Uterus (tissue), 4 donors: ENCODE measurements around the gene STRA6. TPM values are rescaled to one million over a fixed set of nuclear protein-coding genes. Genes with fewer than 3 reads are reported as not detected.

Source experiments
- DNase-seq, 2 donors: peaks; one replicate each; pipeline ENCODE4 v3.0.0-alpha.2; 2019 to 2020
- H3K27ac ChIP-seq, 2 donors: fragments of 200-600 bp; sonication (generic); 1 replicate in 1 of 2; 2 replicates in 1 of 2; pipeline ENCODE4 v1.5.1; 2016 to 2018
- H3K27me3 ChIP-seq, 2 donors: fragments of 200-600 bp; sonication (generic); one replicate each; pipeline ENCODE4 v1.5.1; 2018 to 2019; ENCODE audit warnings: control low read depth in 1 of 2
- H3K36me3 ChIP-seq, 2 donors: fragments of 200-600 bp; sonication (generic); one replicate each; pipeline ENCODE4 v1.5.1; 2019; ENCODE audit warnings: control low read depth in 1 of 2
- H3K4me1 ChIP-seq, 2 donors: fragments of 200-600 bp; sonication (generic); one replicate each; pipeline ENCODE4 v1.5.1; 2018 to 2019; ENCODE audit warnings: control low read depth in 1 of 2
- H3K4me3 ChIP-seq, 2 donors: fragments of 200-600 bp; sonication (generic); 1 replicate in 1 of 2; 2 replicates in 1 of 2; pipeline ENCODE4 v1.5.1; 2018 to 2019; ENCODE audit warnings: mild to moderate bottlenecking in 1 of 2
- H3K9me3 ChIP-seq, 2 donors: fragments of 200-600 bp; sonication (generic); one replicate each; pipeline ENCODE4 v1.5.1; 2019; ENCODE audit warnings: control low read depth in 1 of 2
- POLR2A ChIP-seq, 2 donors: fragments of 450-650 bp; IDR thresholded peaks; one replicate each; pipeline ENCODE4 v1.6.1; 2016; ENCODE audit warnings: antibody characterized with exemption in 2 of 2, mild to moderate bottlenecking in 1 of 2, moderate library complexity in 1 of 2
- intact Hi-C: fragments of 100-400 bp; cut with DNase I; formaldehyde crosslinking; loops from one replicate; pipeline ENCODE4 v1.15.1; 2023; ENCODE audit warnings: low total_unique reads
- total RNA-seq, 4 donors: library from RNA; depleted of rRNA in 3 of 4; stranded (reverse); fragments of >200 nt in 3 of 4; gene quantifications; one replicate each; pipeline versions ENCODE4 v1.1.0 to v1.2.4, GENCODE V29; 2014 to 2023
- TF ChIP-seq, protein P1 (sequence below), 4 experiments: fragments of 200-600 bp in 2 of 4; fragments of 450-650 bp in 2 of 4; sonication (generic) in 2 of 4; IDR thresholded peaks; one replicate each; pipeline ENCODE4 v1.5.1; 2016 to 2019; ENCODE audit warnings: antibody characterized with exemption in 4 of 4, mild to moderate bottlenecking in 2 of 4, moderate library complexity in 1 of 4
- donor health status: DM: yes; HTN: yes; CAD: no.

STRA6 gene
- total RNA-seq, 4 donors from 2014 or later = 0.26 to 62.6 (median 11.6) TPM; not detected in 1

DNA sequence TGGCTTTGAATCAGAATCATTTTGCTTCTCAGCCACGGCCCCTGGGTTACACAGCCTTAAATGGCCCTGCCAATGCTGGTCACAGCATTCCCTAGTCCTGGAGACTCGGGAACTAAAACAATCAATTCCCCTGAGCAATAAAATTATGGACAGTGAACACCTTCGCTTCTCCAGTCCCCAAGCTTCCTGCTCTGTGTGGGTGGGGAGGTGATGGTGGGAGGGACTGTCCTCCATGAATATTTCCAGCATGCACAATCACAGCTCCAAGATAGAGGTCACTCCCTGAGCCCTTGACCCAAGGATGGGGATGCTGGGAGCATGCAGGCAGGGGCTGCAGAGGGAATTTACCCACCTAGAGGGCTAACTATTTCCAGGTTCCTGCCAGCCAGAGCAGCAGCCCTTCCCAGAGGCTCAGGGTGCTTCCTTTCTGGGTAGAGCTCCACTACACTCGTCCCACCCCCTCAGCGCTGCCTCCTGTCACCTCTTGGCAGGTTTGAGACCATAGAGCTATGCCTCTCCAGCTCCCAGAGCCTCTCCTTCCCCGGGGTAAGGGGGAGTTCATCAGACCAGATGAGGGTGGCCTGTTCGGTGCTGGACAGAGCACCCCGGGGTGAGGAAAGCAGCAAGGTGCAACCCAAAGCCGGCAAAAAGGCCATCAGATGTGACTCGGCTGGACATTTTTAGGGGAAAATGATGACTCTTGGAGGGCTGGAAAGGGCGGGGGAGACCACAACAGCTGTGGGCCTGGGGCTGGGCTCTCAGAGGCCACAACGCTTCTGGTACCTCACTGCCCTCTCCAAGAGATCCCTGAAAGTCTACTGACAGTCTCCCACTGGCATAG lies 19.0 kb upstream of the STRA6 start:
- Histone ChIP-seq H3K27ac (peak overlapping the region in 1 of 2 donors; percentile 43), H3K36me3 (no peaks in the 10 kb centered on the region), H3K4me1 (peaks cover 0 to 6% of the 10 kb centered on the region in 2 donors), H3K27me3 (no peaks in the 10 kb centered on the region), H3K4me3 (no peak overlapping the region), H3K9me3 (no peaks in the 10 kb centered on the region)
- intact Hi-C loops = no loop called here
- no peak for TF ChIP-seq POLR2A (IDR thresholded peaks at IDR 0.05)
- DNase-seq = no peak

DNA sequence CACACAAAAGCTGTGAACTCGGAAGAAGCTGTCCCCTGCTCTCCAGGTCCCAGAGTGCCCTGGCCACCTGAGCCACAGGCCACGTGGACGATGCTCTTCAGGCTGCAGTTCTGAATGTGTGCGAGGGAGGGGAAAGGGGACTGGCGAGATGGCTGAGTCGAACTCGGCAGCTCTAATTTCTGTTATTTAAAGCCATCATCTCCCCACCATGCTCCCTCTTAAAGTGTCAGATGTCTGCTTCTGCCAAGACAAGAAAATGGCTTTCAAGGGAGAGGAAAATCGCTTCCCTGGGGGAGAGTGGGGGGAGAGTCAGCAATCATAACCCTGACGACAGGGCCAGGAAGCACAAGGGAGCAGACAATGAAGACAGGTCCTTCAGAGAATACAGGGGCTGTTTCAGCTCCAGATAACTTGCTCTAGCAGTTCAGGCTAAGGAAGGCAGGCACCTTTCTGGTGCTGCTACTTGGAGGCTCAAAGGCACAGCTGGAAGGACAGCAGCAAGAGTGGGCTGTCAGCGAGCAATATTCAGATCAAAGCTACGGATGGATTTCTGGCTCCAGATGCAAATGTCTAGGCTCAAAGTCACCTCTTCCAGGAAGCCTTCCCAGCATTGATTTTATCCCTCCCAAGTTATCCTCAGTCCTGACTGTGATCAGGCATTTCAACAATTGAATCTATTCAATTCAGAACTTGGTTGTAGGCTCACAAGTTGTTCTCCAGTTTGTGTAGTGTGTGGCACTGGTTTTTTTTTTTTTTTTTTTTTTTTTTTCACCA lies 18.1 kb upstream of the STRA6 start:
- Histone ChIP-seq H3K9me3 (no peaks in the 10 kb centered on the region), H3K4me1 (peaks cover 0 to 6% of the 10 kb centered on the region in 2 donors), H3K27me3 (no peaks in the 10 kb centered on the region), H3K27ac (no peak overlapping the region), H3K4me3 (no peak overlapping the region), H3K36me3 (no peaks in the 10 kb centered on the region)
- TF ChIP-seq, protein P1, sequence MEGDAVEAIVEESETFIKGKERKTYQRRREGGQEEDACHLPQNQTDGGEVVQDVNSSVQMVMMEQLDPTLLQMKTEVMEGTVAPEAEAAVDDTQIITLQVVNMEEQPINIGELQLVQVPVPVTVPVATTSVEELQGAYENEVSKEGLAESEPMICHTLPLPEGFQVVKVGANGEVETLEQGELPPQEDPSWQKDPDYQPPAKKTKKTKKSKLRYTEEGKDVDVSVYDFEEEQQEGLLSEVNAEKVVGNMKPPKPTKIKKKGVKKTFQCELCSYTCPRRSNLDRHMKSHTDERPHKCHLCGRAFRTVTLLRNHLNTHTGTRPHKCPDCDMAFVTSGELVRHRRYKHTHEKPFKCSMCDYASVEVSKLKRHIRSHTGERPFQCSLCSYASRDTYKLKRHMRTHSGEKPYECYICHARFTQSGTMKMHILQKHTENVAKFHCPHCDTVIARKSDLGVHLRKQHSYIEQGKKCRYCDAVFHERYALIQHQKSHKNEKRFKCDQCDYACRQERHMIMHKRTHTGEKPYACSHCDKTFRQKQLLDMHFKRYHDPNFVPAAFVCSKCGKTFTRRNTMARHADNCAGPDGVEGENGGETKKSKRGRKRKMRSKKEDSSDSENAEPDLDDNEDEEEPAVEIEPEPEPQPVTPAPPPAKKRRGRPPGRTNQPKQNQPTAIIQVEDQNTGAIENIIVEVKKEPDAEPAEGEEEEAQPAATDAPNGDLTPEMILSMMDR (IDR thresholded peaks at IDR 0.05) = no peak
- no peak for TF ChIP-seq POLR2A (IDR thresholded peaks at IDR 0.05)
- intact Hi-C loops = no loop called here
- DNase-seq = no peak

DNA sequence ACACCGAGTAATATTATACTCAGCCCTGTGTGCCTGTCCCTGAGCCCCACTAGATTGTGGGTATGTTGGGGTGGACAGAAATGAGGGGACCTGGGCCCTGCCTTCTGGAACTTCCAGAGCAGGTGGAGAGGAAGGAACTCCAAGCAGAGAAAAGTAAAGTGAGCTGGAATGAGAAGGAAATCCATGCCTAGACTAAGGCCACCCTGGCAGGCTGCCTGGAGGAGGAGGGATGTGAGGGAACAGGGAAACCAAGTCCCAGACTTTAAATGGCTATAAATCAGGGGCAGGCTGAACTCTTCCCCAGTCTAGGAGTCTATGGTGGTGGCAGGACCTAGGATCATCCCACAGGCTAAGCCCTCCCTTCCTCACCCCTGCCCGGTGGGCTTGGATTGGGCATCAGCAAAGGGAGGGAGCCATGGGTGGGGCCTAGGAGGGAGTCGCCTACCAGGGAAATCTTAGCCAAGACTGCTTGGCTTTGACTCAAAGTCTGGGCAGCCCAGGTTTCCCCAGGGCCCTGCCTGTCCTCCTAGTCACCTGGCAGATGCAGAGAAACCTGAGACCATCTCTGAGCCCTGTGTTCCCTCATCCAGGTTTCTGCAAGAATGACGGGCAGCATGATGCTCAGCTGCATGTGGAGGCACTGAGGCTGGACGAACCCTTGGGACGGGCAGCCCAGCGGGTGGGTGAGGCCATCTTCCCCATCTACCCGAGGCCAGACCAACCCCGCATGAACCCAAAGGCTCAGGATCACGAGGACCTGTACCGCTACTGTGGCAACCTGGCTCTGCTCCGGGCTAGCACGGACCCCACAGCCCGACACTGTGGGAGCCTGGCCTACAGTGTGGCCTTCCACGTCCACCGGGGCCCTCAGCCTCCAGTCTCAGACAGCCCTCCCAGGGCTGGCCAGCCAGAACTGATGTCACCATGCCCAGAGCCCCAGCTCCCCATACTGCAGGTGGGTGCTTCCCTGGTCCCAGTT lies 15.6 kb upstream of the STRA6 start:
- Histone ChIP-seq H3K9me3 (no peaks in the 10 kb centered on the region), H3K27ac (no peak overlapping the region), H3K4me3 (no peak overlapping the region), H3K27me3 (no peaks in the 10 kb centered on the region), H3K36me3 (no peaks in the 10 kb centered on the region), H3K4me1 (peaks cover 0 to 6% of the 10 kb centered on the region in 2 donors)
- DNase-seq = no peak
- intact Hi-C loops = no loop called here
- TF ChIP-seq, protein P1 (IDR thresholded peaks at IDR 0.05) = no peak
- TF ChIP-seq POLR2A (IDR thresholded peaks at IDR 0.05) = no peak

DNA sequence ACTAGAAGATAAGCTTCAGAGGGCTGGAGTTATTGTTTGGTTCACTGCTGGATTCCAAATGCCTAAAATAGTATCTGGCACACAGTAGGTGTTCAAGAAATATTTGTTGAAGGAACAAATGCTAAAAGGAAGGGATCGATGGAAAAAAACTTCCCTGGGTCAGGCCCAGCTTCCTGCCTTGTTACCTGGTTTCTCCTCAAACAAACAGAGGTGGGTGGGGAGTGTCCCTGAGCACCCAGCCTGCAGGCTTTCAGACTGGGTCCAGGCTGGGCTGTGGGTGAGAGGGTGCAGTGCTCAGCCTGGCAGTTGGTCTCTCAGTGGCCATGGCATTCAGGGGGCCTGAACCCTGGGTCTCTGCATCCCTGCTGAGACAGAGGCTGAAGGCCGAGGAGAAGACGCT lies 14.4 kb upstream of the STRA6 start:
- TF ChIP-seq, protein P1 (IDR thresholded peaks at IDR 0.05) = no peak
- TF ChIP-seq POLR2A (IDR thresholded peaks at IDR 0.05) = no peak
- Histone ChIP-seq H3K27ac (no peak overlapping the region), H3K36me3 (no peaks in the 10 kb centered on the region), H3K4me1 (peaks cover 0 to 5% of the 10 kb centered on the region in 2 donors), H3K9me3 (no peaks in the 10 kb centered on the region), H3K27me3 (no peaks in the 10 kb centered on the region), H3K4me3 (no peak overlapping the region)
- intact Hi-C loops = no loop called here
- DNase-seq = no peak

DNA sequence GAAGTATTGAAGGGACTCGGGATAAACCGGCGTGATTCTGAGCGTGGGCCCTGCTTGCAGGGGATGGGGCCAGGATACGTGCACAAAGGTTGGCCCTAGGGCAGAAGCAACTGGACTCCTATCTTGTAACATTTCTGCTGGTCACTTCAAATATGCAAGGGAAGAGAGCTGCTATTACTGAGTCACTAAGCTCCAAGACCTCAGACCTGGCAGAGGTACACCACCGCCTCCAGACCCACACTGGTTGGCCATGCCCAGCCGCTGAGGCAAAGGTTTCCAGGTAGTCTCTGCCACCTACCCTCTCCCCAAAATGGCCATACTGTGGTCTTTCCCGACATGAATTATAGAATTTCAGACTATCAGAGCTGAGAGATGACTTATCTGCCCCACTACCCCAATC lies 13.4 kb upstream of the STRA6 start:
- Histone ChIP-seq H3K4me1 (no peaks in the 10 kb centered on the region), H3K27me3 (no peaks in the 10 kb centered on the region), H3K9me3 (no peaks in the 10 kb centered on the region), H3K36me3 (no peaks in the 10 kb centered on the region), H3K4me3 (no peak overlapping the region), H3K27ac (no peak overlapping the region)
- intact Hi-C loops = no loop called here
- no peak for TF ChIP-seq POLR2A (IDR thresholded peaks at IDR 0.05)
- TF ChIP-seq, protein P1 (IDR thresholded peaks at IDR 0.05) = no peak
- DNase-seq = no peak
